ENCODE measurements around the gene CEP295NL. TPM values are rescaled to one million over a fixed set of nuclear protein-coding genes. Genes with fewer than 3 reads are reported as not detected.

Gene CEP295NL
- total and polyA plus RNA-seq, 4 donors = 0.39 to 8.3 (median 4.9) TPM

- H3K9me3 ChIP-seq (ENCODE audit: control insufficient read depth in 4 of 4, insufficient read depth in 3 of 4, low read length in 3 of 4) = no peaks in the 10 kb centered on the region
- peak in 1 of 3 donors; percentile 31 for DNase-seq
- peaks cover 0 to 9% (median 0%) of the 10 kb centered on the region in 5 donors for H3K4me1 ChIP-seq (ENCODE audit: control insufficient read depth in 5 of 5, insufficient read depth in 5 of 5, low read length in 5 of 5)
- ATAC-seq (ENCODE audit: insufficient read depth, low FRiP score) = no peak
- H3K4me3 ChIP-seq = no peak overlapping the region
- H3K36me3 ChIP-seq (ENCODE audit: control insufficient read depth in 4 of 4, insufficient read depth in 4 of 4, low read length in 4 of 4) = no peaks in the 10 kb centered on the region
- no peak overlapping the region for H3K27ac ChIP-seq (ENCODE audit: low read depth in 1 of 2, low read length in 1 of 2)
- TF ChIP-seq CTCF (IDR thresholded peaks at IDR 0.05; ENCODE audit: control extremely low read depth, extremely low read depth) = no peak
- H3K9ac ChIP-seq (ENCODE audit: insufficient read depth in 1 of 2, low read length in 2 of 2) = no peak overlapping the region
- WGBS, 2 donors = 77 to 83% methylated on average over 6 of the region's 6 CpGs
- H3K27me3 ChIP-seq (ENCODE audit: control insufficient read depth in 3 of 3, insufficient read depth in 3 of 3, low read length in 2 of 3) = no peaks in the 10 kb centered on the region
Observed at GRCh38 chr17:78940708-78941107, 37.7 kb upstream of the CEP295NL start.

- ATAC-seq (ENCODE audit: insufficient read depth, low FRiP score) = no peak
- no peak for TF ChIP-seq CTCF (IDR thresholded peaks at IDR 0.05; ENCODE audit: control extremely low read depth, extremely low read depth)
- Histone ChIP-seq H3K4me1 (ENCODE audit: control insufficient read depth in 5 of 5, insufficient read depth in 5 of 5, low read length in 5 of 5) (peaks cover 0 to 13% (median 0%) of the 10 kb centered on the region in 5 donors), H3K27ac (ENCODE audit: low read depth in 1 of 2, low read length in 1 of 2) (no peak overlapping the region), H3K4me3 (no peak overlapping the region), H3K9me3 (ENCODE audit: control insufficient read depth in 4 of 4, insufficient read depth in 3 of 4, low read length in 3 of 4) (no peaks in the 10 kb centered on the region), H3K36me3 (ENCODE audit: control insufficient read depth in 4 of 4, insufficient read depth in 4 of 4, low read length in 4 of 4) (no peaks in the 10 kb centered on the region), H3K9ac (ENCODE audit: insufficient read depth in 1 of 2, low read length in 2 of 2) (no peak overlapping the region), H3K27me3 (ENCODE audit: control insufficient read depth in 3 of 3, insufficient read depth in 3 of 3, low read length in 2 of 3) (no peaks in the 10 kb centered on the region)
- 78 to 79% methylated on average over 5 of the region's 5 CpGs for WGBS, 2 donors
- peak in 1 of 3 donors; percentile 44 for DNase-seq
Observed at GRCh38 chr17:78940258-78940657, 37.3 kb upstream of the CEP295NL start.

GRCh38 chr17:78939615-78940014 lies 36.6 kb upstream of the CEP295NL start:
- H3K36me3 ChIP-seq (ENCODE audit: control insufficient read depth in 4 of 4, insufficient read depth in 4 of 4, low read length in 4 of 4) = no peaks in the 10 kb centered on the region
- H3K4me1 ChIP-seq (ENCODE audit: control insufficient read depth in 5 of 5, insufficient read depth in 5 of 5, low read length in 5 of 5) = peaks cover 0 to 19% (median 1%) of the 10 kb centered on the region in 5 donors
- 78 to 93% methylated on average over 6 of the region's 6 CpGs for WGBS, 2 donors
- ATAC-seq (ENCODE audit: insufficient read depth, low FRiP score) (no peak), DNase-seq (no peak)
- TF ChIP-seq CTCF (IDR thresholded peaks at IDR 0.05; ENCODE audit: control extremely low read depth, extremely low read depth) = no peak
- H3K27me3 ChIP-seq (ENCODE audit: control insufficient read depth in 3 of 3, insufficient read depth in 3 of 3, low read length in 2 of 3) = no peaks in the 10 kb centered on the region
- H3K4me3 ChIP-seq = no peak overlapping the region
- no peak overlapping the region for H3K9ac ChIP-seq (ENCODE audit: insufficient read depth in 1 of 2, low read length in 2 of 2)
- H3K9me3 ChIP-seq (ENCODE audit: control insufficient read depth in 4 of 4, insufficient read depth in 3 of 4, low read length in 3 of 4) = no peaks in the 10 kb centered on the region
- H3K27ac ChIP-seq (ENCODE audit: low read depth in 1 of 2, low read length in 1 of 2) = no peak overlapping the region

GRCh38 chr17:78937561-78937960 lies 34.6 kb upstream of the CEP295NL start:
- H3K4me3 ChIP-seq = no peak overlapping the region
- TF ChIP-seq CTCF (IDR thresholded peaks at IDR 0.05; ENCODE audit: control extremely low read depth, extremely low read depth) = no peak
- no peaks in the 10 kb centered on the region for H3K9me3 ChIP-seq (ENCODE audit: control insufficient read depth in 4 of 4, insufficient read depth in 3 of 4, low read length in 3 of 4)
- H3K27me3 ChIP-seq (ENCODE audit: control insufficient read depth in 3 of 3, insufficient read depth in 3 of 3, low read length in 2 of 3) = no peaks in the 10 kb centered on the region
- H3K27ac ChIP-seq (ENCODE audit: low read depth in 1 of 2, low read length in 1 of 2) = no peak overlapping the region
- H3K36me3 ChIP-seq (ENCODE audit: control insufficient read depth in 4 of 4, insufficient read depth in 4 of 4, low read length in 4 of 4) = no peaks in the 10 kb centered on the region
- DNase-seq = no peak
- H3K9ac ChIP-seq (ENCODE audit: insufficient read depth in 1 of 2, low read length in 2 of 2) = no peak overlapping the region
- WGBS, 2 donors = 80 to 86% methylated on average over 11 of the region's 11 CpGs
- no peak for ATAC-seq (ENCODE audit: insufficient read depth, low FRiP score)
- peaks cover 0 to 31% (median 14%) of the 10 kb centered on the region in 5 donors for H3K4me1 ChIP-seq (ENCODE audit: control insufficient read depth in 5 of 5, insufficient read depth in 5 of 5, low read length in 5 of 5)

All from lung (tissue), 12 donors.